Stimulated activated CD4-positive, alpha-beta T cell treated with anti-CD3 and anti-CD28 coated beads, Interleukin-2, amount 100 ng/mL, for 48 hours (primary cell): ENCODE measurements around the gene PLAU.
"Not testable (repeated sequence)": the region's sequence is repeated elsewhere in the genome, so short reads cannot be mapped to it uniquely, and the experiment has no call there.

Experiments used
- DNase-seq, 2 donors: peaks; one replicate each; pipeline ENCODE4 v3.0.0-alpha.2; 2020

The PLAU gene

DNA sequence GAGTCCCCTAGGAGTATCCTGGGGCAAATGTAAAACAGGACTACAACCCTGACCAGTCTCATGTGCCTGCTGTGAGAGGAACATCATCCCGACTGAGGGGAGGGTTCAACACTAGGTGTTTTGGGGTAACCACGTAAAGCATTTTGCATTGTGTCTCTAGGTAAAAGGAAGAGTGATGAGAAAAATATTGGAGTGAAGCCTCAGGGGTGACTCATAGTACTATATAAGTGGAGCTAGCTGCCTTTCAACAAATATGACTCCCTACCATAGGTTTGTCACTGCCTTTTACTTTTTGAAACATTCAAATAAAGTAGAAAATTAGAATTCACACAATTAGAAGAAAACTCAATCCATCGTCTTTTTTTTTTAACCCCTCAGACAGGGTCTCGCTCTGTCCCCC lies 34.0 kb upstream of the PLAU start:
- DNase-seq: no peak

- DNase-seq: no peak
Observed at GRCh38 chr10:73877533-73878160, 33.3 kb upstream of the PLAU start.

DNA sequence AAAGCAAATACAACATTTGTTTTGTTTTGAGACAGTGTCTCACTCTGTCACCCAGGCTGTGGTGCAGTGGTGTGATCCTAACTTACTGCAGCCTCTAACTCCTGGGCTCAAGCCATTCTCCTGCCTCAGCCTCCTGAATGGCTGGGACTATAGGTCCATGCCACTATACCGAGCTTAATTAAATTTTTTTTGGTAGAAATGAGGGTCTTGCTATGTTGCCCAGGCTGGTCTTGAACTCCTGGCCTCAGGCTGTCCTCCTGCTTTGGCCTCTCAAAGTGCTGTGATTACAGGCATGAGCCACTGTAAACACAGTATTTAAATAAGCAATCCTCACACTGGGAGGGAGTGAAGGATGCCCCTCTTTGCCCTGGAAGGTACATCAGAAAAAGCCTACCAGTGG lies 32.6 kb upstream of the PLAU start:
- no peak for DNase-seq

GRCh38 chr10:73879296-73880173 lies 31.4 kb upstream of the PLAU start:
- peak; percentile 87 to 91 for DNase-seq

GRCh38 chr10:73881221-73881919 lies 29.6 kb upstream of the PLAU start:
- DNase-seq: no peak

DNA sequence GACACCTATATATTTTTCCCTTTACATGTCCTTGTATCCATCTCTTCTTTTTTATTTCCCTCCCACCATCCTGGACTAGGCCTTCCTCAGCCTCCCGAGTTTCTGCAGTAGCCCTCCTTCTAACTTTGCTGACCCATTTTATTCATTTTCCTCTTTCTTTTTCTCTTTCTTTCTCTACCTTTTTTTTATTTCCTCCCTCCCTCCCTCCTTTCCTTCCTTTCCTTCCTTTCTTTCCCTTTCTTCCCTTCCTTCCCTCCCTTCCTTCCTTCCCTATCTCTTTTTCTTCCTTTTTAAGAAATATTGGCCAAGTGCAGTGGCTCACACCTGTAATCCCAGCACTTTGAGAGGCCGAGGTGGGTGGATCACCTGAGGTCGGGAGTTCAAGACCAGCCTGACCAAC lies 26.9 kb upstream of the PLAU start:
- DNase-seq: no peak

DNA sequence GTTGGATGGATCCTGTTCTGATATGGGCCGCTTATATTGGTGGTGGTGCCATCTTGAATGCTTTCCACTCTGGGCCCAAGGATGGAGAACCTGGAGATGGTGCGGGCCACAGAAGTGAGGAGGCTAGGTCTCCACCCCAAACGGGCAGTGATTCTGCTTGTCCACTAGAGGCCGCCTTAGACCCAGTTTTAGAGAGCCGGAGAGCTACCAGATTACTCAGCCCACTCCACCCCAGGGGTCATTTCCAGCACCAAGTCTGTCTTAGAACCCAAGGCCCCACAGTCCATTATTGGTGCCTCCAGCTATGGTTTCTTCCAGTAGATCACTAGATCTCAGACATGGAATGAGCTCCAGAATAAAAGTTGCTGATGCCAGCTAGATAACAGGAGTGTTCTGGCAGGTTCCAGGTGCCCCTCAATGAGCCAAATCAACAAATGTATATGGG lies 24.8 kb upstream of the PLAU start:
- peak; percentile 63 to 69 for DNase-seq

DNA sequence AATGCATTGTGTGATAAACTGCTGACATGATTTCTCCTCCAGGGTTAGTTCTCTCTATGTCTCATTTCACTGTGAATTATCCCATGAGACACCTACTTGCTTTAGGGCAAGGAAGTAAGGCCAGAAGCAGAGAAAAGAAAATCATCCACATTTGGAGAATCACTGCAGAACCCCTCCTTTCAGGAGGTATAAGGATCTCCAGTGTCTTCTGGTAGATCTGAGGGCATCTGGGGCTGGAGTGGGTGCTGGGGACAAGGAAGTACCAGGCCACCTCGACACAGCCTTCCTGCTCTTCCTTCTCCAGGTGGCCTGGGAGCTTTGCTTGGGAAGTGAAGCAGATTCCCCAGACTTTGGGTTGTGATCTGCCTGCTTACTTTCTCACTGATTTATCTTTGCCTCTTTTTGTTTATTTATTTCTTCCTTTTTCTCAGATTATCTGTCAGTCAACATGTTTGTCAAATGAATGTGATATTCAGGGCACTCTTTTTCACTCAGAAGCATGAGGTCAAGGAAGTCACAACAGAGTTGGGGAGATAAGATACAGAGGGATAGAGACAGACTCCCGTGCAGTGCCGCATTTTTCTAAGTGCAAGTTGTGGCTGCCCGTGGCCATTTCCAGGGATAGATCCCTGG lies 24.2 kb upstream of the PLAU start:
- no peak for DNase-seq

DNA sequence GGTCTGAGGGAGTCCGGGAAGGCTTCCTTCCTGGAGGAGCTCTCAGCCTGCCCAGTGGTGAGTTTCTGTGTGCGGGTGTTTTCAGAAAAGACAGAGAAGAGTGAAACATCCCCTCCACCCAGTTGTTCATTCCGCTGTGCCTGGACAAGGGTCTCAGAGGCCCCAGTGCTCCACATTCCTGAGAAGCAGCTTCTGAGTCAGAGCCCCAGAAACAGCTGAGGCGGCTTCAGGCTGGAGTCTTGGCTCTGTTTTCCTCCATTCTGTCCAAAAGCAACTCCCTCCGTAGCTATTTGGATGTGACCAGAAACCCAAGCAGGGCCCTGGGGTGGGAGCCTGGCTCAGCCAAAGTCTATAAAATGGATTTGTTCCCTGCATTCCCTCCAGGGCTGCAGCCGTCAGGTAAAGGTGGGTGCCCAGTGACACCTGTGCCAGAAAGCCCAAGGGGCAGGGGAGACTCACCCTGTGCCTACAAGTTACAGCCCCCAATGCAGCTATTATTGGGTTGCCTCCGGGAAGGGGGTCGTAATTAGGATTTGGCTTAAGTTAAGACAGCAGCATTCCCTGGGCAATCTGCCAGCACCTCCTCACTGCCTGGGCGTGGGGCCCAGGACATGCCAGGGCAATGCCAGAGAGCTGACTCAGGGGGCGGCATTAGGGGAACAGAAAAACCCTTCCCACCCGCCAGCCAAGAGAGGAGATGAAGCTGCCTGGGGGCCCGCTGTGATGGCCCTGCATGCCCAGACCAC lies 23.5 kb upstream of the PLAU start:
- DNase-seq: no peak

DNA sequence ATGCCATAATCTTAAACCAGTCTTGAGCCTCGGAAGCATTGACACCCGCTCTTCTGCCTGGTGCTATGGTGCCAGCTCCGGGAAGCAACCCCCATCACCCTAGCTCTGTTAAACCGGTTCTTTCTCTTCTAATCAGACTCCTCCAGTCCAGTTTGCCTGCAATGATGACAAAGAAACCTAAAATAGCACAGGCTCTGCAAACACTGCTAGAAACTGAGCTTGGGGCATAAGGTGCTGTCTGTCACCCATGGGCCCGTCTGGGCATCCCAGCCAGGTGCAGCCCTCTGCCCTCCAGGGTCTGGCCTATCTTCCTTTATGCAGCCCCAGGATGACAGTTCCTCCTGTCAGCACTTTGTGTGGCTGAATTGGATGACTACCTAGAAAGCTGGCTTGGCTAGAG lies 22.4 kb upstream of the PLAU start:
- no peak for DNase-seq

- DNase-seq: no peak
Observed at GRCh38 chr10:73889014-73889413, 21.9 kb upstream of the PLAU start.

- DNase-seq: not testable (repeated sequence)
Observed at GRCh38 chr10:73889416-73889815, 21.5 kb upstream of the PLAU start.

DNA sequence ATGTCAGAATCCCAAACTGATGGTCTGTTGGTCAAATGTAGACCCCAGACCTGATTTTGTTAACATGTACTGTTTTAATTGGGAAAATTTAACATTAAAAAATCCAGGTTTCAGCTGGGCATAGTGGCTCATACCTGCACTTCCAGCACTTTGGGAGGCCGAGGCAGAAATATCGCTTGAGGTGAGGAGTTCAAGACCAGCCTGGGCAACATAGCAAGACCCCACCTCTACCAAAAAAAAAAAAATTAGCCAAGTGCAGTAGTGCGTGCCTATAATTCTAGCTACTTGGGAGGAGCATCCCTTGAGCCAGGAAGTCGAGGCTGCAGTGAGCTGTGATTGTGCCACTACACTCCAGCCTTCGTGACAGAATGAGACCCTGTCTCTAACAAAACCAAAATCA lies 20.7 kb upstream of the PLAU start:
- no peak for DNase-seq

- not testable (repeated sequence) for DNase-seq
Observed at GRCh38 chr10:73890830-73891229, 20.1 kb upstream of the PLAU start.

GRCh38 chr10:73891540-73891939 lies 19.4 kb upstream of the PLAU start:
- DNase-seq: no peak

GRCh38 chr10:73892310-73893030 lies 18.5 kb upstream of the PLAU start:
- DNase-seq: no peak

DNA sequence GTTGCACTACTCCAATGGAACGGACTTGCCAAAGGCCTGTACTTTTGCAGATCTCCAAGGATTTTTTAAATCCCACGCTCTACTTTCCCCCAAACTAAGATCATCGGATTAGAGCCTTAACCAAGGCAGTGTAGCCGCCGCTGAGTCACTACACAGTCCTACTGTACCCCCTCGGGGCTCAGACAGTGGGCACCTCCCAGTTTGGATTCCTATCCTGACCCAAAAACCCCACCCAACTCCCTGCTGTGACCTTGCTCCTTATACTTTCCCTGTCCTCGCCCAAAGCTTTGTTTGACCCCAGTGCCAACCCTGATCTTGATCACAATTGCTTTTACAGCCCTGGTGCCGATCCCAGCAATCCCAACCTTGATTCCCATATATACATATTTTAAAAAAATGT lies 17.5 kb upstream of the PLAU start:
- DNase-seq: no peak

GRCh38 chr10:73894245-73894971 lies 16.5 kb upstream of the PLAU start:
- no peak for DNase-seq

DNA sequence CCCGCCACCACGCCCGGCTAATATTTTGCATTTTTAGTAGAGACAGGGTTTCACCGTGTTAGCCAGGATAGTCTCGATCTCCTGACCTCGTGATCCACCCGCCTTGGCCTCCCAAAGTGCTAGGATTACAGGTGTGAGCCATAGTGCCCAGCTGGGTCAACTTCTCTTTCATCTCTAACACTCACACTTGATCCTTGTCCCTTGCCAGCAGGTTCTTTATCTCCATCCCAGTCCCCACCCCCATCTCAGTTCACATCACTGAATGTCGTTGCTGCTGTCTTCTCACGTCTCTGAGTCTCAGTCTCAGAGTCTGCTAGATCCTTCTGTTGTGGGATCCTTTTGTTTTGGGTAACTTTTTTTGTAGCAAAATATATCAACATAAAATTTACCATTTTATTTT lies 15.6 kb upstream of the PLAU start:
- DNase-seq: not testable (repeated sequence)

- DNase-seq: no peak
Observed at GRCh38 chr10:73897693-73898092, 13.2 kb upstream of the PLAU start.
